Endothelial cell (in vitro differentiated cells): ENCODE data around the gene PRR20B. TPM values are rescaled to one million over a fixed set of nuclear protein-coding genes. Genes with fewer than 3 reads are reported as not detected.
"Not testable (repeated sequence)": the region's sequence is repeated elsewhere in the genome, so short reads cannot be mapped to it uniquely, and the experiment has no call there.

ENCODE experiments used
- DNase-seq: peaks from one replicate; pipeline ENCODE4 v3.0.0; 2021; ENCODE audit warnings: low spot score
- H3K27ac Mint-ChIP-seq: one replicate; pipeline ENCODE4 v1.8.0; 2021; ENCODE audit warnings: mixed read lengths, inconsistent platforms; ENCODE audit not compliant: unreplicated experiment
- H3K27me3 Mint-ChIP-seq: one replicate; pipeline ENCODE4 v1.8.0; 2021; ENCODE audit warnings: mild to moderate bottlenecking, moderate library complexity, mixed read lengths, inconsistent platforms; ENCODE audit not compliant: unreplicated experiment
- H3K36me3 Mint-ChIP-seq: one replicate; pipeline ENCODE4 v1.8.0; 2021; ENCODE audit warnings: mild to moderate bottlenecking, low read depth, mixed read lengths, inconsistent platforms; ENCODE audit not compliant: unreplicated experiment
- H3K4me1 Mint-ChIP-seq: one replicate; pipeline ENCODE4 v1.8.0; 2021; ENCODE audit warnings: mild to moderate bottlenecking, mixed read lengths, inconsistent platforms; ENCODE audit not compliant: unreplicated experiment
- H3K4me3 Mint-ChIP-seq: one replicate; pipeline ENCODE4 v1.8.0; 2021; ENCODE audit warnings: mild to moderate bottlenecking, mixed read lengths, inconsistent platforms; ENCODE audit not compliant: unreplicated experiment
- H3K9me3 Mint-ChIP-seq: one replicate; pipeline ENCODE4 v1.8.0; 2021; ENCODE audit warnings: mixed read lengths, inconsistent platforms; ENCODE audit not compliant: unreplicated experiment
- long read RNA-seq: library from polyadenylated mRNA; unstranded; transcript quantifications from one replicate; pipeline ENCODE4 v2.0.0, GENCODE V29; 2020; ENCODE audit not compliant: unreplicated experiment
- total RNA-seq: library from RNA; stranded (reverse); fragmentation: NEBNext Ultra II Directional; extraction: Animal tissue kit (Norgen Biotek cat#: 25700); gene quantifications from one replicate; pipeline ENCODE4 v1.2.1, GENCODE V29; 2021; ENCODE audit not compliant: unreplicated experiment
- TF ChIP-seq, protein P1 (sequence below): fragments of 200-600 bp; sonication (generic); IDR thresholded peaks from one replicate; pipeline ENCODE4 v1.5.0; 2021; ENCODE audit warnings: antibody characterized with exemption; ENCODE audit not compliant: unreplicated experiment

The PRR20B gene
- total RNA-seq = not detected
- long read RNA-seq = 0 reads

DNA sequence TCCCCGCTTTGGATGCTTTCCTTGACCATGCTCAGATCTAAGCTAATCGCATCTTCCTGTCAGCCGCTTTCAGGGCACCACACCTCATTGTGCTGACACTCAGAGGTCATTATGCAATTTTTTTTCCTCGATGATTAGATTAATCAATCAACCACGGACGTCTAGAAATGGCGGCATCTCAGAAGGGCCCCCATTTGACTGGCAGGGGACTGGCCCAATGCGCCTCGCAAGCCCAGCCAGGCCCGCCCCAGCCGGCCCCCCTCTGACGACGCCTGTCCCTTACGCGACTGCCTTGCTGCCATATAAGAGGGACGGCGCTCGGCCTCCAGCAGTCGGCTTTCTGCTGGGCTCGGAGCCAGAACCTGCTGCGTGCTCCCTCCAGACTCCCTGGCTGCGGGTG, at the start of gene PRR20B:
Gene PRR20B, plus strand, starts transcription at position 301 of the 400 bp plus-strand sequence. CDS start 387 bp downstream, outside the sequence.
- H3K9me3 Mint-ChIP-seq = not testable (repeated sequence)

DNA sequence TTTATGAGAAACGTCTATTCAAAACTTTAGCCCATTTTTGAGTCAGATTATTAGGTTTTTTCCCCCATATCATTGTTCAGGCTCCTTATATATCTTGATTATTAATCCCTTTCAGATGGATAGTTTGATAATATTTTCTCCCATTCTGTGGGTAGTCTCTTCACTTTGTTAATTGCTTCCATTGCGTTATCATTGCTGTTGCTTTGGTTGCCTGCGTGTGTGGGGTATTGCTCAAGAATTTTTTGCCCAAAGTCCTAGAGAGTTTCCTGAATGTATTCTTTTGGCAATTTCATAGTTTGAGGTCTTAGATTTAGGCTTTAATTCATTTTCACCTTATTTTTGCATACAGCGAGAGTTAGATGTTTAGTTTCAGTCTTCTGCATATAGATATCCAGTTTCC, 32.3 kb upstream of the PRR20B start:
- TF ChIP-seq, protein P1, sequence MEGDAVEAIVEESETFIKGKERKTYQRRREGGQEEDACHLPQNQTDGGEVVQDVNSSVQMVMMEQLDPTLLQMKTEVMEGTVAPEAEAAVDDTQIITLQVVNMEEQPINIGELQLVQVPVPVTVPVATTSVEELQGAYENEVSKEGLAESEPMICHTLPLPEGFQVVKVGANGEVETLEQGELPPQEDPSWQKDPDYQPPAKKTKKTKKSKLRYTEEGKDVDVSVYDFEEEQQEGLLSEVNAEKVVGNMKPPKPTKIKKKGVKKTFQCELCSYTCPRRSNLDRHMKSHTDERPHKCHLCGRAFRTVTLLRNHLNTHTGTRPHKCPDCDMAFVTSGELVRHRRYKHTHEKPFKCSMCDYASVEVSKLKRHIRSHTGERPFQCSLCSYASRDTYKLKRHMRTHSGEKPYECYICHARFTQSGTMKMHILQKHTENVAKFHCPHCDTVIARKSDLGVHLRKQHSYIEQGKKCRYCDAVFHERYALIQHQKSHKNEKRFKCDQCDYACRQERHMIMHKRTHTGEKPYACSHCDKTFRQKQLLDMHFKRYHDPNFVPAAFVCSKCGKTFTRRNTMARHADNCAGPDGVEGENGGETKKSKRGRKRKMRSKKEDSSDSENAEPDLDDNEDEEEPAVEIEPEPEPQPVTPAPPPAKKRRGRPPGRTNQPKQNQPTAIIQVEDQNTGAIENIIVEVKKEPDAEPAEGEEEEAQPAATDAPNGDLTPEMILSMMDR = no peak

More for the DNA sequence above, at the start of gene PRR20B:
- not testable (repeated sequence) for H3K4me3 Mint-ChIP-seq, H3K27me3 Mint-ChIP-seq, H3K27ac Mint-ChIP-seq, DNase-seq, H3K36me3 Mint-ChIP-seq, H3K4me1 Mint-ChIP-seq

DNA sequence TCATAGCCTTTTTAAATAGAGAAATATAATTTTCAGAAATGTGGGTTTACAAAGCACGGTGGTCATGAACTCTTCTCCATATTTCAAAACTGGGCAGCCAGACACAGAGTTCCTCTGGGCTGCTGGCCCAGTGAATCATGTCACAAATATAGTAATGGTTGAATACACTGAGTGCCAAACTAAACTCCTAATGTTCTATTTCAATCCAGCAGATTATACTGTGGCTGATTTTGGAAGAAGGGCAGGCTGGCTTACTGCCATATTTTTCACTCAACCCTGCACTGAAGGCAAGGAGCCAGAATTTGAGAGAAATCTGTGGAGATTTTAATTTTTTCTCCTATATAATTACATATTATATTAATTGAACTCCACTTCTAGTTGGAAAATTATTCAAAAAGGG, 23.6 kb upstream of the PRR20B start:
- TF ChIP-seq, protein P1 = no peak
- Mint-ChIP-seq H3K4me1 (no peaks in the 10 kb centered on the region), H3K36me3 (no peaks in the 10 kb centered on the region), H3K27ac (no peak overlapping the region), H3K27me3 (no peaks in the 10 kb centered on the region), H3K4me3 (no peak overlapping the region), H3K9me3 (no peaks in the 10 kb centered on the region)
- no peak for DNase-seq

More for the DNA sequence above, 32.3 kb upstream of the PRR20B start:
- H3K27me3 Mint-ChIP-seq = peaks cover 2% of the 10 kb centered on the region
- no peaks in the 10 kb centered on the region for H3K36me3 Mint-ChIP-seq
- no peaks in the 10 kb centered on the region for H3K4me1 Mint-ChIP-seq
- no peak overlapping the region for H3K27ac Mint-ChIP-seq
- DNase-seq = no peak
- H3K9me3 Mint-ChIP-seq = no peaks in the 10 kb centered on the region
- no peak overlapping the region for H3K4me3 Mint-ChIP-seq

DNA sequence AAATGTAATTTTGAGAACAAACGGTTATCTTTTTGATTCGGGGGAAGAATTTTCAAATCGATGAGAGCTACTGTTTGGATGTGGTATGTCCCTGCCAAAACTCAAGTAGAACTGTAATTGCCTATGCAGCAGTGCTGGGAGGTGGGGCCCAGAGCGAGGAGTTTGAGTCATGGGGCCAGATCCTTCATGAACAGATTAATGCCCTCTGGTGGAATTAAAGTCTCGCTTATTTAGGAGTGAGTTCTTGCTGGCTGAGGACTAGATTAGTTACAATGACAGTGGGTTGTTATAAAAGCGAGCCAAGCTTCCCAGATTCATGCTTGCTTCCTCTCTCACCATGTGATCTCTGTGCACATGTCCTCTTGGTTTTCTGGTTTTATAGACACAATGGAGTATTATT, 18.4 kb upstream of the PRR20B start:
- no peaks in the 10 kb centered on the region for H3K36me3 Mint-ChIP-seq
- no peaks in the 10 kb centered on the region for H3K27me3 Mint-ChIP-seq
- no peak for DNase-seq
- no peaks in the 10 kb centered on the region for H3K9me3 Mint-ChIP-seq
- no peaks in the 10 kb centered on the region for H3K4me1 Mint-ChIP-seq
- TF ChIP-seq, protein P1 = no peak
- H3K27ac Mint-ChIP-seq = no peak overlapping the region
- H3K4me3 Mint-ChIP-seq = no peak overlapping the region

DNA sequence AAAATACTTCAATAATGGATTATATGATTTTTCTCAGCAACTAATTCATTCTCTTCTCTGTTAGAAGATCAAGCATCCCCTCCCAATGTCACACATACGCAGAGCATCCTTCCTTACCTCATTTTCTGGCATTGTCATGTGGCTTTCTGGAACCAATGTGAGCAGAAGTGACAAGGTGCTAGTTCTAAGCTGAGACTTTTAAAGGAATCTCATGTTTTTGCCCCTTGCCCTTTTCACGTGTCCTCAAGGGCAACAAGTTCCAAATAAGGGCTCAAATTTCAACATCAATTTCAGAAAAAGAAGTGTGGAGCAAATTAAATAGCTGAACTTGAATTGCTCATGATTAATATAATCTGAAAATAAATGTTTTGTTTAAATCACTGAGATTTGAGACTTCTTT, 11.2 kb upstream of the PRR20B start:
- no peak overlapping the region for H3K27ac Mint-ChIP-seq
- no peaks in the 10 kb centered on the region for H3K9me3 Mint-ChIP-seq

More for the DNA sequence above, 11.2 kb upstream of the PRR20B start:
- no peak for DNase-seq
- Mint-ChIP-seq H3K4me3 (no peak overlapping the region), H3K4me1 (no peaks in the 10 kb centered on the region), H3K27me3 (no peaks in the 10 kb centered on the region), H3K36me3 (no peaks in the 10 kb centered on the region)
- TF ChIP-seq, protein P1 = no peak
